GM18520 (cell line): ENCODE measurements around the gene MAP3K19.
"Not testable (repeated sequence)": the region's sequence is repeated elsewhere in the genome, so short reads cannot be mapped to it uniquely, and the experiment has no call there.

Experiments
- ATAC-seq: cut with Tn5 transposase; IDR thresholded peaks from one replicate; pipeline ENCODE4 v1.9.1; 2021; ENCODE audit not compliant: unreplicated experiment

MAP3K19 gene, protein sequence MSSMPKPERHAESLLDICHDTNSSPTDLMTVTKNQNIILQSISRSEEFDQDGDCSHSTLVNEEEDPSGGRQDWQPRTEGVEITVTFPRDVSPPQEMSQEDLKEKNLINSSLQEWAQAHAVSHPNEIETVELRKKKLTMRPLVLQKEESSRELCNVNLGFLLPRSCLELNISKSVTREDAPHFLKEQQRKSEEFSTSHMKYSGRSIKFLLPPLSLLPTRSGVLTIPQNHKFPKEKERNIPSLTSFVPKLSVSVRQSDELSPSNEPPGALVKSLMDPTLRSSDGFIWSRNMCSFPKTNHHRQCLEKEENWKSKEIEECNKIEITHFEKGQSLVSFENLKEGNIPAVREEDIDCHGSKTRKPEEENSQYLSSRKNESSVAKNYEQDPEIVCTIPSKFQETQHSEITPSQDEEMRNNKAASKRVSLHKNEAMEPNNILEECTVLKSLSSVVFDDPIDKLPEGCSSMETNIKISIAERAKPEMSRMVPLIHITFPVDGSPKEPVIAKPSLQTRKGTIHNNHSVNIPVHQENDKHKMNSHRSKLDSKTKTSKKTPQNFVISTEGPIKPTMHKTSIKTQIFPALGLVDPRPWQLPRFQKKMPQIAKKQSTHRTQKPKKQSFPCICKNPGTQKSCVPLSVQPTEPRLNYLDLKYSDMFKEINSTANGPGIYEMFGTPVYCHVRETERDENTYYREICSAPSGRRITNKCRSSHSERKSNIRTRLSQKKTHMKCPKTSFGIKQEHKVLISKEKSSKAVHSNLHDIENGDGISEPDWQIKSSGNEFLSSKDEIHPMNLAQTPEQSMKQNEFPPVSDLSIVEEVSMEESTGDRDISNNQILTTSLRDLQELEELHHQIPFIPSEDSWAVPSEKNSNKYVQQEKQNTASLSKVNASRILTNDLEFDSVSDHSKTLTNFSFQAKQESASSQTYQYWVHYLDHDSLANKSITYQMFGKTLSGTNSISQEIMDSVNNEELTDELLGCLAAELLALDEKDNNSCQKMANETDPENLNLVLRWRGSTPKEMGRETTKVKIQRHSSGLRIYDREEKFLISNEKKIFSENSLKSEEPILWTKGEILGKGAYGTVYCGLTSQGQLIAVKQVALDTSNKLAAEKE (N-terminal part only)

DNA sequence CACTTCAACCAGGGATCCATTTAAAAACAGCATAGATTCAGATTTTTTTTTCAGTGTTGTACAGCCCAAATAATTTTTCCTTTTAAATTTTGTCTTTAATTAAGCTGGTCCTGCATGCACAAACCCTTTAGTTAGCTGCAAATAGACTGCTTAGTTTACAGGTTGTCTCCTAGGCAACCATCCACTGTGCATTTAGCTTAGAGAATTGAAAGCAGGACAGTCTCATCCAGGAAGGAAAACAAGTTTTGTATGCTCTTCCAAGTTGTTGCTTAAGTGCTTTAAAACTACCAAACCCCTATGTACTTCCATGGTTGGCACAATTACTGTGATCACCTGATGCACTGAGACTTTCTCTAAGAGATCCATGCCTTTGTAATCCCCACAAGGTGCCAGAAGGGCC, at the start of gene MAP3K19:
Gene MAP3K19, minus strand, starts transcription at position 148 of the 400 bp plus-strand sequence. CDS start 22,800 bp downstream, outside the sequence.
- no peak for ATAC-seq

DNA sequence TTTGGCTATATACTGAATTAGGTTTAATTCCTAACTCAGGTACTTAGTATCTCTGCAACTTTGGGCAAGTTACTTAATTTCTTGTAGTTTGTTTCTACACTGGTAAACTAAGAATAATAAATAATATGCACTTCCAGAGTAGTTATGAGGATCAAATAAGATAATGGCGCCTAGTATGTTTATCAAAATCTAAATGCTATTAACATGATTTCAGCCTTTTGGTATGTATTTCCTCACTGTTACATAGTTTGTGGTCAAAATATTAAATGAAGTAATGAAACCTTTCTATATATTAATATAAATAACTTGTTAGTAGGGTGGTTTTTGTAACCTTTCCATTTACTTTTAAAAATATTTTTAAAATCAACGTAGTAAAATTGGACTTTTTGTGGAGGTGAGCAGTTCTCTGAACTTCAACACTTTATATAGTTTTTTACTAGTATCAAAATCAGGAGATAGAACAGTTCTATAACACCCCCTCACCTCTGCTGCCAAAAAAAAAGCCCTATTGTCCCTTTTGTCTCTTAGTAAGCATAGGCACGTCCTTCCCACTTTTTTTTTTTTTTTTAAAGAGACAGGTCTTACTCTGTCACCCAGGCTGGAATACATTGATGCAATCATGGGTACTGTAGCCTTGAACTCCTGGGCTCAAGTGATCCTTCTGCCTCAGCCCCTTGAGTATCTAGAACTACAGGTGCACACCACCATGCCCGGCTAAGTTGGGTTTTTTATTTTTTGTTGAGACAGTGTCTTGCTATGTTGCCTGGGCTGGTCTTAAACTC, 49.6 kb upstream of the MAP3K19 start:
- ATAC-seq, result no peak

DNA sequence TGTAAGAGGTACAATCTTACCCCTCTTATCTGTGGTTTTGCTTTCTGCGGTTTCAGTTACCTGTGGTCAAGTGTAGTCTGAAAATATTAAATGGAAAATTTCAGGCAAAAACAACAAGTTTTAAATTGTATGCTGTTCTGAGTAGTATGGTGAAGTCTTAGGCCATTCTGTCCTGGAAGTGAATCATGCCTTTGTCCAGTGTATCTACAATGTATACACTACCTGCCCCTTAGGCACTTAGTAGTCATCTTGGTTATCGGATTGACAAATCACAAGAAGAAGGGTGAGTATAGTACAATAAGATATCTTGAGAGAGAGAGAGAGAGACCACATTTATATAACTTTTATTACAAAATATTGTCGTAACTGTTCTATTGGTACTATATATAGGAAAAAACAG, 48.3 kb upstream of the MAP3K19 start:
- ATAC-seq, result no peak

DNA sequence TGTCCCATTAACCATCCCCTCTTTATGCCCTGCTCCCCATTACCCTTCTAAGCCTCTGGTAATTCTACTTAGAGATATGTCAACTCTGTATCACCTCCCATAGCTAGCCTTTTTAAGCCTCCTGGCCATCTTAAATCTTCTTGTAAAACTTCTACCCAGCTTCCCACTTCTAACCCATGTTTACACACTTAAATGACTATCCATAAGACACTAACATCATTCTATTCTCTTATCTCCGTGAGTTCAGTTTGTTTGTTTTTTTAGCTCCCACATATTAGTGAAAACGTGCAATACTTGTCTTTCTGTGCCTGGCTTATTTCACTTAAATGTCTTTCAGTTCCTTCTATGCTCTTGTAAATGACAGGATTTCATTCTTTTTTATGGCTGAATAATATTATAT, 47.3 kb upstream of the MAP3K19 start:
- ATAC-seq, result no peak

DNA sequence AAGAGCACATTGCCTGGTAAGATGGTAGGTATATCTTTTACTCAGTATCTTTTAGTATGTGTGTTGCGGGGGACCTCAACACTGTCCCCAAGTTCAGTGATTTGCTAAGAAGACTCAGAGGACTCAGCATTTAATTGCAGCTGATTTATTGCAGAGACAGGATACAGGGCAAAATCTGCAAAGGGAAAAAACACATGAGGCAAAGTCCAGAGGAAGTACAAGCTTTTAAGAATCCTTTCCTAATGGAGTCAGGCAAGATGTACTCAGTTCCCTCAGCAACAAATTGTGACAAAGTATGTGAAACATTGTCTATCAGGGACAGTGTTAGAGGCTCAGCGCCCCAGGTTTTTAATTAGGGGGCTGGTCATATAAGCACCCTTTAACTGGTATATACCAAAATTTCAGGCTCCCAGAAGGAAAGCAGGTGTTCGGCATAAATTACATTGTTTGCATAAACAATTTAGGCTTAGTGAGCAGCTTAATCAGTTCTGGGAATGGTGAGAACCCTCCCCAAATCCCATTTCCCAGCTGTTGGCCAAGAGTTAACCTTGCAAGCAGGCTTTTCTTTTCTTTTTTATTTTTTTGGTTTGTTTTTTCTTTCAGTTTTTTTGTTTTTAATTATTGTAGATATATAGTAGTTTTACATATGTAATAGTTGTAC, 46.6 kb upstream of the MAP3K19 start:
- no peak for ATAC-seq

DNA sequence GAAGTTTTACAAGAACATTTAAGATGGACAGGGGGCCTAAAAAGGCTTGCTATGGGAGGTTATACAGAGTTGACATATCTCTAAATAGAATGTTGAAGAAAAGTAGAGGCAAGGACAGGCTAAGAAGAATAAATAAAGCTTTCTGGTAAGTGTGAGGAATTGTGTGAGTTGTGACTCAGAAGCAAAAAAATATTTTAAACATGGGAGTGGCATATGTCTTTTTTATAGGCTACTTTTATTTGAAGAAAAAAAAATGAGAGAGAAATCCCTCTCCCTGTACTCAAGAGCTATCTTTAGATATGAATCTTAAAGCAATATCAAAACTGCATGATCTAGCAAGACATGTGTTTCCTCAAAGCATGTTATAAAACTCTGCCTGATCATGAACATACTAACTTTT, 45.9 kb upstream of the MAP3K19 start:
- no peak for ATAC-seq

GRCh38 chr2:135091681-135092080, 44.4 kb upstream of the MAP3K19 start:
- no peak for ATAC-seq

DNA sequence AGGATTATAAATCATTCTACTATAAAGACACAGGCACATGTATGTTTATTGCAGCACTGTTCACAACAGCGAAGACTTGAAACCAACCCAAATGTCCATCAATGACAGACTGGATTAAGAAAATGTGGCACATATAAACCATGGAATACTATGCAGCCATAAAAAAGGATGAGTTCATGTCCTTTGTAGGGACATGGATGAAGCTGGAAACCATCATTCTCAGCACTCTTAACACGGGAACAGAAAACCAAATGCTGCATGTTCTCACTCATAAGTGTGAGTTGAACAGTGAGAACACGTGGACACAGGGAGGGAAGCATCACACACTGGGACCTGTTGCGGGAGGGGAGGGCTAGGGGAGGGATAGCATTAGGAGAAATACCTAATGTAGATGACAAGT, 42.4 kb upstream of the MAP3K19 start:
- not testable (repeated sequence) for ATAC-seq

- ATAC-seq, result no peak
Observed at GRCh38 chr2:135086222-135086621, 39.0 kb upstream of the MAP3K19 start.

- no peak for ATAC-seq
Observed at GRCh38 chr2:135078417-135078816, 31.2 kb upstream of the MAP3K19 start.

DNA sequence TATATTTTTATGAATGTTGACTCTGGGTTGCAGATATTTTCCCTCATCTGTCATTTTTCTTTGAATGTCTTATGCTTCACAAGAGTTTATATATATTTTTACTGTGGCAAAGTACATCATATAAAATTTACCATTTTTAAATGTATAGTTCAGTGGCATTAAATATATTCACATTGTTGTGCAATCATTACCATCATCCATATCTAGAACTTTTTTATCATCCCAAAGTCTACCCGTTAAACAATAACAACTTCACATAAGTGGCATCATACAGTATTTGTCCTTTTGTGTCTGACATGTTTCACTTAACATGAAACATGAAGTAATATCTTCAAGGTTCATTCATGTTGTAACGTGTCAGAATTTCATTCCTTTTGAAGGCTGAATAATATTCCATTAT, 29.3 kb upstream of the MAP3K19 start:
- ATAC-seq, result no peak

DNA sequence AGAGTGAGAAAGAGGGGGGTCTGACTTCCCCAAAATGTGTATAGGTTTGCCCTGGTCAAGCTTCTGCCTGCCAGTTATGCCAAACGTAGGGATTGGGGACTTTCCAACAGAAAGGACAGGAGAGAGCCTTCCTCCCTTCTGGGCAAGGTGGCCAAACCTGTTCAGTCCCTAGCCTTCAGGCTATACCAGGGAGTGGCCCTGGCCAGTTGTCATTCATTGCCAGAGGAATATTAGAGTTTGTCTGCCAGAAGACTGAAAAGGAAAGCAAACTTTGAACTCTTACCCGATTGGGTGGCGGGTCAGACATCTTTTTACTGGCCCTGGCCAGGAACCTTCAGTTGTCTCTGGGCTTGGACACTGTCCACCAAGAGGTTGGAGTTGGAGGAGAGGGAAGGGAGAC, 27.0 kb upstream of the MAP3K19 start:
- no peak for ATAC-seq

DNA sequence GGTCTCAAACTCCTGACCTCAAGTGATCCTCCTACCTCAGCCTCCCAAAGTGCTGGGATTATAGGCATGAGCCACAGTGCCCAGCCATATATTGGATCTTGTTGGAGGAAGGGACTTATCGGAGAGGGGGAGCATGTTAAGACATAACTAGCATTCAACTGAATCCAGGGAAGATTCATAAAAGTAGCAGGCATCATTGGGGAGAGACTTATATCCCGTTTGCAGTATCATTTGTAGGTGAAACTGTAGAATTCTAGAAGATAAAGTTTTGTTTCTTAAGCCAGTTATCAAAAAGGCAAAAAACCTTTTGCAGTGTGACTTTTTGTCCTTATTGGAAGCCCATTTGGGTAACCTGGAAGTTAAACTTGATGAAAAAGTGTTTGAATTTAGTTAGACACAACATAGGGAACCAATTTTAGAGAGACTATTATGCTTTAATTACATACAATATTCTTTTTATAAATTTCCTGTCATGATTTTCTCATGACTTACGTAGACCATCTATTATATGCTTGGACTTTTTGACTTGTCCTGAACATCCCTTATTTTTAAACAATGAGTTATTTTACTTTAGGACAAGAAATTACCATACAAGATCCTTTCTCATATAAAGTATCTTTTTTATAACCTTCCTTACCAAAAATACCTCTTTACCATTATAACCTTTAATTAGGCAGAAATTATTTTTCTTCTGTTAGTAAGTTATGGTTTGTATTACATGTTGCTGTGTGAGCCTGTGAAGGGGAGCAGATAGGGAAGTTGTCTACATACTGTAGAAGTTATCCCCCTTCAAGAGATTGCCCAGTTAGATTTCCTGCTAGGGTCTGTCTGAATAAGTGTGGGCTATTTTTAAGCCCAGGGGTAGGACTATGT, 25.1 kb upstream of the MAP3K19 start:
- no peak for ATAC-seq

GRCh38 chr2:135066710-135067109, 19.5 kb upstream of the MAP3K19 start:
- no peak for ATAC-seq

DNA sequence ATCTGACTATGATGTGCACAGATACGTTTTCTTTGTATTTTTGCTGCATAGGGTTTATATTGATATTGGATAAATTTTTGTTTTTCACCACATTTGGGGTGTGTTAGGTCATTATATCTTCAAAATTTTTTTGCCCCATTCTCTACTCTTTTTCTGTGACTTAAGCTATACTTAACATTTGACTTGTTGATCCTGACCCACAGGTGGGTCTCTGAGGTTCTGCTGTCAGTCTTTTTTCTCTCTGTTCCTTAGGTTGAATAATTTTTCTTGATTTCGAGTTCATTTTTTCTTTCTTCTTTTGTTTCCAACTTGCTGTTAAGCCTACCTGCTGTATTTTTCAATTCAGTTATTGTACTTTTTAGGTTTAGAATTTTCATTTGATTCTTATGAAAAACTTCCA, 16.9 kb upstream of the MAP3K19 start:
- ATAC-seq, result no peak

DNA sequence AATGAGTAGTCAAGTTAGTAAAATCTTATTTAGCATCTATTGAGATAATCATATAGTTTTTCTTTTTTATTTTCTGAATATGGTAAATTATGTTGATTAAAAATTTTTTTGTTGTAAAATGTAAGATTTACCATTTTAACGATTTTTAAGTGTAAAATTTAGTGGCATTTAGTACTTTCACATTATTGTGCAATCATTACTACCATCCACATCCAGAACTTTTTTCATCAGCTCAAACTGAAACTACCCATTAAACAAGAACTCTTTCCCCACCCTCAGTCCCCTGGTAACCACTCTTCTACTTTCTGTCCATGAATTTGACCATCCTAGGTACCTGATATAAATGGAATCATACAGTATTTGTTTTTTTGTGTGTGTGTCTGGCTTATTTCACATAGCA, 16.0 kb upstream of the MAP3K19 start:
- ATAC-seq, result no peak

DNA sequence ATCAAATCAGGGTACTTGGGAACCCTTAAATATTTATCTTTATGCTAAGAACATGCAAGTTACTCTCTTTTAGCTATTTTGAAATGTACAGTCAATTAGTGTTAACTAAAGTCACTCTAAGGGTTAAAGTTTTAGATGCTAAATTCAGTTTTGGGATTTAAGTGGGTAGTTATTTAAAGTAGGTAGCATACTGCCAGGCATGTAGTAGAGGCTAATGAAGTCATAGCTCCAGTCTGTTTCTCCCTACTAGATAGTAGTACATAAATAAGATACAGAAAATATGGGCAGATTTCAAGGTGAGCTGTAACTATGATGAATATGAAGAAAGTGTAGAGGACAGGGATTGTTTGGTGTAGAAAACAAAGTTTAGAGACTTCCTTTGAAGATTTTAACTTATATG, 12.3 kb upstream of the MAP3K19 start:
- no peak for ATAC-seq

- no peak for ATAC-seq
Observed at GRCh38 chr2:135056790-135057189, 9.5 kb upstream of the MAP3K19 start.

DNA sequence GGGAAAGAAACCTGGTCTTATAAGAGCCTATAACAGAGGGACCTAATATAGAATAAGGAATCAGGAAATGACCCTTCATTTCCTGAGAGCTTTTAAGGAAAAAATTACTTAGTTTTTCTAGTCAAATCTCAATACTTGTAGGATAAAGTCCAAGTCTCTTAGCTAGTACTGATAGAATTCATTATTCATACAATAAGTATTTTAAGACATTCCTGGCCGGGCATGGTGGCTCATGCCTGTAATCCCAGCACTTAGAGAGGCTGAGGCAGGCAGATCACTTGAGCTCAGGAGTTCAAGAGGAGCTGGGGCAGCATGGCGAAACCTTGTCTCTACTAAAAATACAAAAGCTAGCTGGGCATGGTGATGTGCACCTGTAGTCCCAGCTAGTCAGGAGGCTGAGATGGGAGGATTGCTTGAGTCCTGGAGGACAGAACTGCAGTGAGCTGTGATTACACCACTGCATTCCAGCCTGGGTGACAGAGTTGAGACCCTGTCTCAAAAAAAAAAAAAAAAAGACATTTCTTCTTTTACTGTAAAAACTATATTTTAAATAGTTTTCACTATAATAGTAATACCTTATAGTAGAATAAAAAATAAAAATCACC, 8.0 kb upstream of the MAP3K19 start:
- no peak for ATAC-seq
